IMR-90 (cell line): Measurements from ENCODE around the gene KCNAB3.

Source experiments
- CEBPB ChIP-seq: IDR thresholded peaks from 2 replicates; pipeline ENCODE4 v1.6.1; 2012; ENCODE audit warnings: low read depth, low read length, improper control_type of control experiment
- CTCF ChIP-seq: conservative IDR thresholded peaks from 2 replicates; pipeline ENCODE4 v1.5.1; 2012; ENCODE audit warnings: mild to moderate bottlenecking, low read depth, low read length, improper control_type of control experiment
- MAZ ChIP-seq: IDR thresholded peaks from 2 replicates; pipeline ENCODE4 v1.6.1; 2012; ENCODE audit warnings: low read depth, mild to moderate bottlenecking, low read length, improper control_type of control experiment, moderate library complexity, borderline replicate concordance
- NFE2L2 ChIP-seq: fragments of 150-350 bp; IDR thresholded peaks from 2 replicates; pipeline ENCODE4 v1.6.1; 2016; ENCODE audit warnings: low read depth, mild to moderate bottlenecking, low read length
- POLR2A ChIP-seq: IDR thresholded peaks from 2 replicates; pipeline ENCODE4 v1.6.1; 2012; ENCODE audit warnings: mild to moderate bottlenecking, low read depth, low read length
- SMC3 ChIP-seq: fragments of 150-350 bp; IDR thresholded peaks from 2 replicates; pipeline ENCODE4 v1.6.1; 2016; ENCODE audit warnings: low read depth, mild to moderate bottlenecking, antibody characterized with exemption, low read length, moderate library complexity

GRCh38 chr17:7910281-7910680, 19.4 kb downstream of the KCNAB3 start:
- no peak for TF ChIP-seq CTCF
- no peak for TF ChIP-seq NFE2L2
- no peak for TF ChIP-seq POLR2A
- TF ChIP-seq SMC3, result no peak
- TF ChIP-seq MAZ, result no peak
- no peak for TF ChIP-seq CEBPB
